ENCODE results near the gene DDX1.
A peak's percentile ranks its signal among the peaks of the same experiment; 100 is the strongest.

The DDX1 gene

DNA sequence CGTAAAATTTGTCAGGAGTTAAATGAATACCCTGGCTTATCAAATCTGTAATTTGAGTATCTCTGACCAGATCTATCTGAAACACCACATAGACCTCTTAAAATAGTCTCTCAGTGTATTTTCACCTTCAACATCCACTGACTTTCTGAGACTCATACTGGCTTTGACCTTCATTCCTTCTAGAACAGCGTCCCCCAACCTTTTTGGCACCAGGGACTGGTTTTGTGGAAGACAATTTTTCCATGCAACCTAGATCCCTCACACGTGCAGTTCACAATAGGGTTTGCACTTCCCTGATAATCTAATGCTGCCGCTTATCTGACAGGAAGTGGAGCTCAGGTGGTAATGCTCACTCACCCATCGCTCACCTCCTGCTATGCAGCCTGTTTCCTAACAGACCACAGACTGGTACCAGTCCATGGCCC lies 33.8 kb upstream of the DDX1 start:
- Mint-ChIP-seq H3K4me3 (no peak overlapping the region), H3K9me3 (no peaks in the 10 kb centered on the region), H3K27me3 (no peaks in the 10 kb centered on the region), H3K36me3 (peaks cover 6% of the 10 kb centered on the region), H3K27ac (no peak overlapping the region), H3K4me1 (peaks cover 37% of the 10 kb centered on the region)
- CTCF ChIA-PET = interaction anchor here (0.7 kb wide), 1 partner anchor 500 kb away, joined by 3 read pairs; no protein-coding TSS in a partner anchor
- no peak for DNase-seq

DNA sequence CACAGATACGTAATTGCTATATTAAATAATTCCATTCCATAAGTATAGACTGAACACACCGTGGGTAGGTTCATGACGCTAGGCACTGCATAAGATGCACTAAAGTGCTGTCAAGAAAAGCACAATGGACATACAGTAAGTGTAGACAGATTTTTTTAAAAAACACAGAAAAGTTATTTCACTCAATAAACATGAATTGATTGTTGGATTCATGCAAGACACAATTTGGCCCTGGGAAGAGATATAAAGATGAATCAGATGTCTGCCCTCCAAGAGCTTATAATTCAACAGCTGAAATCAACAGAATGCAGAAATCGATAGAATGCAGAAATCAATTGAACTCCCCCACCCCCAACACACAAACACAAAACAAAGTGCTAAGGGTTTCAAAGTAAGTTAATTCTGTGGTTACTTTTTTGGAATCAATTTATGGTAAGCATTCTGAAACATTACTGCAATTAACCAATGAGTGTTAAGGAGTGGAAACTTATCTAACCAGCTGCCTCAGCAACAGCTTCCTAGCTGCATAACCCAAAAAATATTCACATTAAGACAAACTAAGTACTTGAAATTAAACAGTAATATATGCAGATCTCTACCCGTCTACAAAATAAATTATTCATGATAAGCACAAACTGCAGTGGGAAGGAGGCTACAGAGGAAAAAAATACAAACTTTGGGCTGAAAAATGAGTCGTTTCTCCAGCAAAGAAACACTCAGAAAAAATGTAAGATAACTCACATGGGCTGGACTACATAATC lies 32.1 kb upstream of the DDX1 start:
- DNase-seq = no peak
- peaks cover under 1% of the 10 kb centered on the region for H3K27me3 Mint-ChIP-seq
- H3K27ac Mint-ChIP-seq = peak overlapping the region; percentile 22
- H3K36me3 Mint-ChIP-seq = peaks cover 2% of the 10 kb centered on the region
- no peaks in the 10 kb centered on the region for H3K9me3 Mint-ChIP-seq
- H3K4me1 Mint-ChIP-seq = peaks cover 38% of the 10 kb centered on the region
- peak overlapping the region; percentile 98 for H3K4me3 Mint-ChIP-seq
- CTCF ChIA-PET = no interaction called here

DNA sequence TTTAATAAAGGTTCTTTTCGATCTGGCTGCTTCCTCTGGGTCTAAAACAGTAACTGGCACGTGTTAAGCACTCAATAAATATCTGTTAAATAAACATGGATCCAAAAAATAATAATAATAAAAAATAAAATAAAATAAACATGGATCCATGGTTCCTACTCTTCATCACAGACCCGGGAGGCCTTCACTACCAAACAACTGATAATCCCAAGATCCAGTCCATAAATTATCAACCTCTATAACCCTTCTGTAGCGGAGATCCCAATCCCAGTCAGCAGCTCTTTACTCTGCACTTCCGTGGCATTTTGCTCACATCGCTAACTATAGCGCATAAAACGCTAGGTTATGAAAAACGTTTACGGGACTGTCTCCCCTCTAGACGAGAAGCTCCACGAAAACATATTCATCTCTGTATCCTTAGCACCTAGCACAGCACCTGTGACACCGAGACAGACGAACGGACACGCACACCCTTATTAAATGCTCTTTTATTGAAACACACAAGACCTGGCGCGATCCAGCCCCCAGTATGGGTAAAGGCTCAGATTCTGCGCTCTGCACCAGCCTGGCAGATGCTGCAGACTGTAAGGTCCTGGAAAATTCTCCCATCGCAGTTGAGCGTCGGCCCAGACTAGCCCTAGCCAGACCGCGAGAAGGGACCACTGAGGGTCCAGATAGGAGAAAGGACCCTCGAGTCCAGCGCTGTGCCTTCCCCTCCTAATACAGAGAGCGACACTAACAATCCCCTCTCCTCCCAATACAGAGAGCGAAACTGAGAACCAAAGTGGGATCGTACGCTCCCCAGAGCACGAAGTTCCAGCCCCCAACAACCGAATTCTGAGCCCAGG lies 31.3 kb upstream of the DDX1 start:
- H3K27me3 Mint-ChIP-seq = peaks cover 5% of the 10 kb centered on the region
- peak overlapping the region; percentile 98 for H3K4me3 Mint-ChIP-seq
- peaks cover 38% of the 10 kb centered on the region for H3K4me1 Mint-ChIP-seq
- CTCF ChIA-PET = no interaction called here
- H3K27ac Mint-ChIP-seq = peak overlapping the region; percentile 93
- H3K9me3 Mint-ChIP-seq = no peaks in the 10 kb centered on the region
- DNase-seq = peak; percentile 39
- H3K36me3 Mint-ChIP-seq = no peaks in the 10 kb centered on the region

DNA sequence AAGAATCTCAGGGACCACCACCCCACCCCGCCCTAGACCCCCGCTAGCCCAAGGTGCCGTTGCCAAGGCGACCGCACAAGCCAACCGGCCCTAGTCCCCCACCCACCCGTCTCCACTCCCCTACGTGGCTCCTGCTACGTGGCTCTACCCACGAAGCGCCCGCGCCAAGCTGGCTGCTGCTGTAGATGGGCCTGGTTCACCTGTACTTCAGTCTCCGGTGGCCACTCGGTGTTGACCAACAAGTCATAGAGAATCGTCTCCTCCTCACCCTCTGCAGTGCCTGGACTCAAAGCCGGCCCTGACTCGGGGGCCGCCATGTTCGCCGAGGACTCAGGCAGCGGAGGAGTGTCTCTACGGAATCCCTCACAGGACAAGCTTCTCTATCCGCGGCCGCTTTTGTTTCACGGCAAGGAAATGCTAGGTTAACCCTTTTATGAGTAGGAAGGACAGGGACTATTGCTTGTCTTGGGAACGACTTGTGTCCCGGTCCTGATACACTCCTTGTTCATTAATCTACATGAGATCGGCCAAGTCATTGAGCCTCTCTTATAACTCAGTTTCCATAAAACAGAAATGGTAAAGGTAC lies 30.6 kb upstream of the DDX1 start, which contains the start of gene NBAS:
NBAS (minus strand) TSS at position 347 of the 586 bp plus-strand sequence; CDS start at position 317, 30 bp downstream.
- DNase-seq = peak; percentile 90
- Mint-ChIP-seq H3K4me3 (peak within 1 kb of the TSS; percentile 98), H3K27ac (peak within 1 kb of the TSS; percentile 93), H3K4me1 (peaks cover 38% of the 10 kb centered on the region), H3K9me3 (no peaks in the 10 kb centered on the region), H3K27me3 (peaks cover 5% of the 10 kb centered on the region), H3K36me3 (no peaks in the 10 kb centered on the region)
- CTCF ChIA-PET = interaction anchor here (1.3 kb wide), 1 partner anchor 16 kb away, joined by 4 read pairs; no protein-coding TSS in a partner anchor

DNA sequence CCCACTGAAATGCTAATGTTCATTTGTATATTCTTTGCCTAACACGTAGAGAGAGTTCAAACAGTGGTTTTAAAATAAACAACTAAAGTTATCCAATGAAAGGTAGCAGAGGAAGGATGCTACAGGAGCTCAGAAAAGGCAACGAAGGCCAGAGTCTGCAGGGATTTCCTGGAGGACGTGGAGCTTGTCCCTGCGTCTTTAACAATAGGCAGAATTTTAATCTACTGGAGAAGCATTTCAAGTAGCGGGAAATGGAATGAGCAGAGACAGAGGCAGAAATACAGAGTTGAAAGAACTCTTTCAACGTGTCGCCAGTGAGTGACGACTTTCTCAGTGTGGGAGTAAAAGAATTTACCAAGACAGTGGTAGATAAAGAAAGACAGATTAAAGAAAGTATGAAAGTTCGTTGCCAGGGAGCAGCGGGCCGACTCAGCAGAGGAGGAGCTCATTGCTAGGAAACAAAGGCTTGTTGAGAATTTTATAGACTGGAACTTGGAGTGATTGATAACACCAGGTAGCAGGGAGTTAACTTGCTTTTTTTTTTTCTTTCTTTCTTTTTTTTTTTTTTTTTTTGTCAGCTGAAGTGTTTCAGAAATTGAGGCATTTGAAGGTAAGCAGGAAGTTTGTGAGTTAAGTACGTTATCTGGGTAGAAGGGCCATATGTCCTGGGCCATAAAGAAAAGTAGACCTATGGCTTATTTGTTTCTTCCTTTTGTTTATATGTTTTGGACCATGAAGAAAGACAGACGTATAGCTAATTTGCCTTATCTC lies 29.9 kb upstream of the DDX1 start:
- DNase-seq = peak; percentile 47
- H3K9me3 Mint-ChIP-seq = no peaks in the 10 kb centered on the region
- CTCF ChIA-PET = interaction anchor here (1.3 kb wide), 1 partner anchor 15 kb away, joined by 4 read pairs; no protein-coding TSS in a partner anchor

DNA sequence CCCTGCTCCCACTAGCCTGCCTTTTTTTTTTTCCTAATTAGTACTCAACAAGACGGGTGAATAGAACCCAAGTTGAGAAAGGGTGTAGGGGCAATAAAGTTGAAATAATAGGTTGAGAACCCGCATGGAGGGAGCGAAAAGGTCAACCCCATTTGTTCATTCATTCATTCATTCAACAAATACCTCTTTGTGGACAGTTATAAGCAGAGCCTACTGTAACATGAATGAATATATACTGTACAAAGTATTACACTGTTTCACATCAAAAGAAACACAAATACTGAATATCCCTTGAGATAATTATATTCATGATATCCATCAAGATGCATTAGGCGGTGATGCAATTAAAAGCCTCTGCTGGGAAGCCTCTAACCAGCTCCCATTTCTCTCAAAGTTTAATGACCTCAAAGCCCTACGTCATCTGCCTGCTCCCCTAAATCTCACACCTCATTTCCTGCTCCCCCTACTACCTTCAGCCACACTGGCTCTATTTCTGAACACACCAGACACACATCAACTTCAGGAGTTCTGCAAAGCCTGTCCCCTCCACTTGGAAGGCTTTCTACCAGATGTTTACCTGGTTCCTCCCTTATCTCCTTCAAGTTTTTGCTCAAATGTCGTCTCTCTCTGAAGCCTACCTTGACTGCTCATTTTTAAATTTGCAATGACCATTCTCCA lies 29.2 kb upstream of the DDX1 start:
- no peak for DNase-seq

More for the DNA sequence above, 29.9 kb upstream of the DDX1 start:
- Mint-ChIP-seq H3K4me1 (peaks cover 38% of the 10 kb centered on the region), H3K27me3 (peaks cover 5% of the 10 kb centered on the region), H3K36me3 (no peaks in the 10 kb centered on the region), H3K4me3 (peak overlapping the region; percentile 98), H3K27ac (peak overlapping the region; percentile 93)

DNA sequence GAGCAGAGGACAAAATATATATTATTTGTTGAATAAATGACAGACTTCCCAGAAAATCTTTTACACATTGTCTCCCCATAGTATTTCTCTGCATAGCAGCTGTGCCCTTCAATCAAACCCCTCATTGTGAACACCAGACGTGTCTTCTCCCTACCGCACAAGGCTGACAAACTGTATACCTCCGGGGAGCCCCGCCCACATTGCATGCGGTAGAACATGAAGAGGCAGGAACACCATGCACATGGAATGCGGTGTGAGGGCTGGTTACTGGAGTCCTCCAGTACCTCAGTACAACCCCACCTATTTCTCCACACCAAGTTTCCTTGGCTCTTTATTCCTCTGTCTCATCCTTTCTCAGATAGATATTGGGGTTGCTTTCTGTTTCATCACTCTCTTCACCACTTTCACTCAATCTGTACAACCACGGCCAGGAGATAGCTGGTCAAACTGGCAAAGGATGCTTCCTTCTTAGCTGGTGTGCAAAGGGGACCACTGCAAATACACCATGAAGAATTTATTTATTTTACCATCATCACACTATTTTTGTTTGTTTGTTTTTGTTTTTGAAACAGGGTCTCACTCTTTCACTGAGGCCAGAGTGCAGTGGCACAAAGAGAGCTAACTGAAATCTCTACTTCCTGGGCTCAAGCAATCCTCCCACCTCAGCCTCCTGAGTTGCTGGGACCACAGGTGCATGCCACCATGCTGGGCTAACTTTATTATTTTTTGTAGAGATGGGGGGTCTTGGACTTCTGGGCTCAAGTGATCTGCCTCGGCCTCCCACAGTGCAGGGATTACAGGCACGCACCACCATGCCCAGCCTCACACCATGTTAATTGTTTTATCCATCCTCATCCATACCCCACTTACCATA lies 28.2 kb upstream of the DDX1 start:
- CTCF ChIA-PET = interaction anchor here (1.7 kb wide), 1 partner anchor 14 kb away, joined by 8 read pairs; no protein-coding TSS in a partner anchor
- no peak overlapping the region for H3K27ac Mint-ChIP-seq
- H3K36me3 Mint-ChIP-seq = no peaks in the 10 kb centered on the region
- peaks cover 5% of the 10 kb centered on the region for H3K27me3 Mint-ChIP-seq
- no peak overlapping the region for H3K4me3 Mint-ChIP-seq
- no peaks in the 10 kb centered on the region for H3K9me3 Mint-ChIP-seq
- DNase-seq = no peak
- H3K4me1 Mint-ChIP-seq = peaks cover 31% of the 10 kb centered on the region

More for the DNA sequence above, 29.2 kb upstream of the DDX1 start:
- Mint-ChIP-seq H3K36me3 (no peaks in the 10 kb centered on the region), H3K27ac (no peak overlapping the region), H3K27me3 (peaks cover 5% of the 10 kb centered on the region), H3K9me3 (no peaks in the 10 kb centered on the region), H3K4me1 (peaks cover 38% of the 10 kb centered on the region), H3K4me3 (peak overlapping the region; percentile 98)
- CTCF ChIA-PET = interaction anchor here (1.3 to 1.7 kb wide), 2 partner anchors 15 kb away, joined by 4 to 8 read pairs; no protein-coding TSS in a partner anchor

DNA sequence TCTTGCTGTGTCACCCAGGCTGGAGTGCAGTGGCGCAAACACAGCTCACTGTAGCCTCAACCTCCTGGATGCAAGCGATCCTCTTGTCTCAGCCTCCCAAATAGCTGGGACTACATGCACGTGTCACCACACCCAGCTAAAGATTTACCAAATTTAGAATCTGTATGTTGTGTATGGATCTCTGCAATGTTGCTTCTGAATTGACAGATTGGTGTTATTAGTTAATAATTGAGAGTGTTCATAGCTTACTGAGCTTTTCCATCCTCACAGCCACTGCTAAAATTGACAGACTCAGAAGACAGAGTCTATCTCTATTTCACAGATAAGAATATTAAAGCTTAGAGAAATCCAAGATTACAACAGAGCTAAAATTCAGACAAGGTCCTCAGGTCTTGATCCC lies 26.3 kb upstream of the DDX1 start:
- peaks cover 16% of the 10 kb centered on the region for H3K4me1 Mint-ChIP-seq
- H3K9me3 Mint-ChIP-seq = no peaks in the 10 kb centered on the region
- H3K27ac Mint-ChIP-seq = no peak overlapping the region
- CTCF ChIA-PET = interaction anchor here (1.1 kb wide), 1 partner anchor 12 kb away, joined by 4 read pairs; no protein-coding TSS in a partner anchor
- no peak overlapping the region for H3K4me3 Mint-ChIP-seq
- peaks cover 5% of the 10 kb centered on the region for H3K27me3 Mint-ChIP-seq
- no peak for DNase-seq
- H3K36me3 Mint-ChIP-seq = no peaks in the 10 kb centered on the region

DNA sequence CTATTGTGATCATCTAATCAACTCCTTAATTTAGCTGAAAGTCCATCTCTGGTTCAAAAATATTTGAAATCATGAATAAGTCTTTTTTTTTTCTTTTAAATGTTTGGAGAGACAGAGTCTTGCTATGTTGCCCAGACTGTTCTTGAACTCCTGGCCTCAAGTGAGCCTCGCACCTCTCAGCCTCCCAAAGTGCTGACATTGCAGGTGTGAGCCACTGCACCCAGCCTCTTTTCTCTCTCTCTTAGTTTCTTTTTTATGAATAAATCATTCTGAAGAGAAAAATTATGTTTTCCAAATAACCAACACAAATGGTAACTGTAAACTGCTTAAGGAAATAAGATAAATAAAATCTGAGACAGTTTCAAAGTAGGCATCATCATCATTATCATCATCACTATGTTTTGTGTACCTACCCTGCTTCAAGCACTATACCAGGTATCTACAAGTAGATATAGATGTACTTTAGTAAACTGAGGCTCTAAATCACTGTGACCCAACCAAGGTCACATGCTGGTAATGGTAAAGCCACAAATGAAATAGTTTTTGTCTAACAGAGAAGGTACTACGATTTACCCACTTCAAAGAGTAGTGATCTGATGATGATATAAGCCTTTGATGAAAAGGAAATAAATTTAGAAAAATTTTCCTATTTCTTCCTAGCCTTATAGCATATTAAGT lies 25.5 kb upstream of the DDX1 start:
- Mint-ChIP-seq H3K4me3 (no peak overlapping the region), H3K9me3 (no peaks in the 10 kb centered on the region), H3K36me3 (no peaks in the 10 kb centered on the region), H3K27me3 (peaks cover 5% of the 10 kb centered on the region), H3K4me1 (peaks cover 15% of the 10 kb centered on the region), H3K27ac (no peak overlapping the region)
- no peak for DNase-seq
- CTCF ChIA-PET = interaction anchor here (1.1 kb wide), 1 partner anchor 11 kb away, joined by 4 read pairs; no protein-coding TSS in a partner anchor

DNA sequence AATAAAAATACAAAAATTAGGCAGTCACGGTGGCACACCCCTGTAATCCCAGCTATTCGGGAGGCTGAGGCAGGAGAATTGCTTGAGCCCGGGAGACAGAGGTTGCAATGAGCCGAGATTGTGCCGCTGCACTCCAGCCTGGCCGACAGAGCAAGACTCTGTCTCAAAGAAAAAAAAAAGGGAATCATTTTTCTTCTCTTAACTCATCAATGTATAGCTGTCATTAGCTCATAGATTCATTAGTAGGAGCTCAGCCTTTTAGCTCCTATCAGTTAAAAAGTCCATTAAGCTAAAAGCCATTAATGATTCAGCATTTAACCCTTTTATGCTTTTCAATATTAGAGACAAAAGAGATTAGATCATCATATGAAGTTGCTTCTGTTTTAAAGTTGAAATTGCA lies 24.8 kb upstream of the DDX1 start:
- Mint-ChIP-seq H3K27ac (no peak overlapping the region), H3K27me3 (peaks cover 5% of the 10 kb centered on the region), H3K36me3 (no peaks in the 10 kb centered on the region), H3K4me1 (peaks cover 9% of the 10 kb centered on the region), H3K4me3 (no peak overlapping the region), H3K9me3 (no peaks in the 10 kb centered on the region)
- no peak for DNase-seq
- CTCF ChIA-PET = interaction anchor here (1.9 kb wide), 1 partner anchor 10 kb away, joined by 7 read pairs; no protein-coding TSS in a partner anchor

DNA sequence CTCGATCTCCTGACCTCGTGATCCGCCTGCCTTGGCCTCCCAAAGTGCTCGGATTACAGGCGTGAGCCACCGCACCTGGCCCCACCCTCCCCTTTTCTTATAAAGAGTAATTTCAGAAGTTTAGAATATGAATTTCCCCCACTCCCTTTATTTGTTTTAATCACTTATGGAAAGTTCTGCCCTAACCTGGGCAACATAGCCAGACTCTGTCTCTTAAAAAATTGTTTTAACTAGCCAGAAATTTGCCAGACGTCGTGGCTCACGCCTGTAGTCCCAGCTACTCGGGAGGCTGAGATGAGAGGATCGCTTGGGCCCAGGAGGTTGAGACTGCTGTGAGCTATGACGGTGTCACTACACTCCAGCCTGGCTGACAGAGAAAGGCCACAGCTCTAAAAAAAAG lies 22.8 kb upstream of the DDX1 start:
- CTCF ChIA-PET = interaction anchor here (0.6 to 1.1 kb wide), 2 partner anchors 9 to 723 kb away, joined by 3 to 6 read pairs; no protein-coding TSS in a partner anchor
- H3K4me1 Mint-ChIP-seq = no peaks in the 10 kb centered on the region

DNA sequence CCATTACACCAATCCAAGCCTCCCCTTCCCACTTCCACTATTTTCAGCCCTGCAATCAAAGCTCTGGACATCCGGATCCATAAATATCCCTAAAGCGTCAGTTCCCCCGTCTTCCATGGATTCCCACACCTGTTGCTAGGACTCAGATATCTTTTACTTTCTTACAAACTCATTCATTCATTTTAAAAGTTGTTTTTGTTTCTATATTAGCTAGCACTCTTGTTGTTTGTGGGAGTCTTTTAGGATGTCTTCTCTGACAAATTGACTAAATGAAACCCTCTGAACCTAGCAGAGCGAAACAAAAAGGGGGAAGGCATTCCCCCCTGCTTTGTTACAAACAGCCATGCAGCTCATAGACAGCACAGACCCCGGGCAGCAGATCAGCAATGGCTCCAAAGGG lies 21.6 kb upstream of the DDX1 start:
- H3K4me1 Mint-ChIP-seq = no peaks in the 10 kb centered on the region
- H3K36me3 Mint-ChIP-seq = no peaks in the 10 kb centered on the region
- no peak overlapping the region for H3K4me3 Mint-ChIP-seq
- no peaks in the 10 kb centered on the region for H3K9me3 Mint-ChIP-seq
- H3K27me3 Mint-ChIP-seq = no peaks in the 10 kb centered on the region
- no peak for DNase-seq
- CTCF ChIA-PET = no interaction called here
- H3K27ac Mint-ChIP-seq = no peak overlapping the region

More for the DNA sequence above, 22.8 kb upstream of the DDX1 start:
- DNase-seq = no peak
- Mint-ChIP-seq H3K27ac (no peak overlapping the region), H3K4me3 (no peak overlapping the region), H3K36me3 (no peaks in the 10 kb centered on the region), H3K9me3 (no peaks in the 10 kb centered on the region), H3K27me3 (peaks cover 5% of the 10 kb centered on the region)

Measured in activated naive CD4-positive, alpha-beta T cell treated with anti-CD3 and anti-CD28 coated beads, Interleukin-2, amount 10 ng/mL, durations not matched to agents 7 days and 5 days (primary cell).